HepG2 (cell line): ENCODE data around the gene SPG7. TPM values are rescaled to one million over a fixed set of nuclear protein-coding genes. Genes with fewer than 3 reads are reported as not detected.

Experiments used
- AKAP8 ChIP-seq: sonication (generic); formaldehyde crosslinking; IDR thresholded peaks from 2 replicates; pipeline ENCODE4 v1.5.1; 2020; ENCODE audit warnings: mild to moderate bottlenecking, missing genetic modification reagents
- ARID2 ChIP-seq: sonication (generic); formaldehyde crosslinking; IDR thresholded peaks from 2 replicates; pipeline ENCODE4 v1.8.1; 2022; ENCODE audit warnings: mild to moderate bottlenecking, missing genetic modification reagents, borderline replicate concordance
- ATAD3A ChIP-seq: sonication (generic); formaldehyde crosslinking; IDR thresholded peaks from 2 replicates; pipeline ENCODE4 v1.4.0; 2020; ENCODE audit warnings: missing genetic modification reagents
- GABPA ChIP-seq, 2 experiments: IDR thresholded peaks; 2 replicates each; pipeline ENCODE4 v1.6.1; 2011 to 2016; ENCODE audit warnings: low read depth in 2 of 2, low read length in 1 of 2, missing biosample characterization in 1 of 2, missing genetic modification characterization in 1 of 2
- GATAD1 ChIP-seq: IDR thresholded peaks from 2 replicates; pipeline ENCODE4 v1.6.1; 2016; ENCODE audit warnings: missing genetic modification reagents, missing compliant biosample characterization
- HES4 ChIP-seq: sonication (generic); formaldehyde crosslinking; IDR thresholded peaks from 2 replicates; pipeline ENCODE4 v1.9.0; 2021; ENCODE audit warnings: mild to moderate bottlenecking, missing genetic modification reagents, borderline replicate concordance
- MED1 ChIP-seq: sonication (generic); formaldehyde crosslinking; IDR thresholded peaks from 2 replicates; pipeline ENCODE4 v1.4.0; 2020; ENCODE audit warnings: missing genetic modification reagents
- NRL ChIP-seq: sonication (generic); formaldehyde crosslinking; IDR thresholded peaks from 2 replicates; pipeline ENCODE4 v1.5.0; 2020; ENCODE audit warnings: missing genetic modification reagents, mild to moderate bottlenecking, moderate library complexity, borderline replicate concordance
- ONECUT2 ChIP-seq: sonication (generic); formaldehyde crosslinking; IDR thresholded peaks from 2 replicates; pipeline ENCODE4 v1.4.0; 2020; ENCODE audit warnings: missing genetic modification reagents
- PHF8 ChIP-seq: sonication (generic); formaldehyde crosslinking; IDR thresholded peaks from 2 replicates; pipeline ENCODE4 v1.5.0; 2020; ENCODE audit warnings: missing genetic modification reagents
- POGZ ChIP-seq: sonication (generic); formaldehyde crosslinking; IDR thresholded peaks from 2 replicates; pipeline ENCODE4 v1.4.0; 2020; ENCODE audit warnings: mild to moderate bottlenecking, missing genetic modification reagents
- POLR2G ChIP-seq: fragments of 200-400 bp; formaldehyde crosslinking; IDR thresholded peaks from 2 replicates; pipeline ENCODE4 v1.6.1; 2018; ENCODE audit warnings: mild to moderate bottlenecking, low read depth, low read length, moderate library complexity
- REPIN1 ChIP-seq: sonication (generic); formaldehyde crosslinking; IDR thresholded peaks from 2 replicates; pipeline ENCODE4 v1.8.0; 2022; ENCODE audit warnings: missing genetic modification reagents, low read depth, mild to moderate bottlenecking, borderline replicate concordance
- ZBTB21 ChIP-seq: sonication (generic); formaldehyde crosslinking; IDR thresholded peaks from 2 replicates; pipeline ENCODE4 v1.4.0; 2020; ENCODE audit warnings: missing genetic modification reagents
- ZFY ChIP-seq: sonication (generic); formaldehyde crosslinking; IDR thresholded peaks from 2 replicates; pipeline ENCODE4 v1.4.0; 2020; ENCODE audit warnings: missing genetic modification reagents
- ZNF207 ChIP-seq: fragments of 450-650 bp; IDR thresholded peaks from 2 replicates; pipeline ENCODE4 v1.6.1; 2016; ENCODE audit warnings: antibody characterized with exemption, borderline replicate concordance
- ZNF263 ChIP-seq: sonication (generic); formaldehyde crosslinking; IDR thresholded peaks from 2 replicates; pipeline ENCODE4 v1.4.0; 2020; ENCODE audit warnings: missing genetic modification reagents
- ZNF629 ChIP-seq: sonication (generic); formaldehyde crosslinking; conservative IDR thresholded peaks from 2 replicates; pipeline ENCODE4 v1.5.0; 2020; ENCODE audit warnings: missing genetic modification reagents
- polyA plus RNA-seq, 8 experiments: library from polyadenylated mRNA; depleted of rRNA in 3 of 8; stranded (reverse) in 7 of 8; unstranded in 1 of 8; fragments of >200 nt; fragmentation: Illumina TruSeq in 4 of 8; extraction: Trizol in 4 of 8; gene quantifications; 2 replicates each; pipeline versions ENCODE4 v1.2.1 to v1.2.3, GENCODE V29; 2011 to 2016; ENCODE audit warnings: low read depth in 4 of 8, missing spikeins in 1 of 8, mixed read lengths in 1 of 8; ENCODE audit not compliant: insufficient read depth in 1 of 8
- total RNA-seq, 5 experiments: library from RNA; depleted of rRNA; stranded (reverse); fragments of >200 nt; fragmentation: Illumina TruSeq; extraction: Trizol; gene quantifications; 2 replicates each; pipeline ENCODE4 v1.2.3, GENCODE V29; 2016; ENCODE audit warnings: low read depth in 1 of 5
- TF ChIP-seq, protein P1 (sequence below): sonication (generic); formaldehyde crosslinking; IDR thresholded peaks from 2 replicates; pipeline ENCODE4 v1.5.0; 2020; ENCODE audit warnings: missing genetic modification reagents
- TF ChIP-seq, protein P2 (sequence below): sonication (generic); formaldehyde crosslinking; IDR thresholded peaks from 2 replicates; pipeline ENCODE4 v1.8.0; 2023; ENCODE audit warnings: mild to moderate bottlenecking, missing genetic modification reagents
- TF ChIP-seq, protein P3 (sequence below): sonication (generic); formaldehyde crosslinking; conservative IDR thresholded peaks from 2 replicates; pipeline ENCODE4 v1.4.0; 2020; ENCODE audit warnings: missing genetic modification reagents
- TF ChIP-seq, protein P4 (sequence below), 2 experiments: IDR thresholded peaks; 2 replicates each; pipeline ENCODE4 v1.6.1; 2011 to 2012; ENCODE audit warnings: low read length in 2 of 2, borderline replicate concordance in 1 of 2, low read depth in 1 of 2, mild to moderate bottlenecking in 1 of 2, moderate library complexity in 1 of 2

The SPG7 gene
- total and polyA plus RNA-seq, 2 of the 13 experiments (the other 11 are each of a cell fraction or from before 2014, with no cell fraction given) = 66.0 to 136 TPM

DNA sequence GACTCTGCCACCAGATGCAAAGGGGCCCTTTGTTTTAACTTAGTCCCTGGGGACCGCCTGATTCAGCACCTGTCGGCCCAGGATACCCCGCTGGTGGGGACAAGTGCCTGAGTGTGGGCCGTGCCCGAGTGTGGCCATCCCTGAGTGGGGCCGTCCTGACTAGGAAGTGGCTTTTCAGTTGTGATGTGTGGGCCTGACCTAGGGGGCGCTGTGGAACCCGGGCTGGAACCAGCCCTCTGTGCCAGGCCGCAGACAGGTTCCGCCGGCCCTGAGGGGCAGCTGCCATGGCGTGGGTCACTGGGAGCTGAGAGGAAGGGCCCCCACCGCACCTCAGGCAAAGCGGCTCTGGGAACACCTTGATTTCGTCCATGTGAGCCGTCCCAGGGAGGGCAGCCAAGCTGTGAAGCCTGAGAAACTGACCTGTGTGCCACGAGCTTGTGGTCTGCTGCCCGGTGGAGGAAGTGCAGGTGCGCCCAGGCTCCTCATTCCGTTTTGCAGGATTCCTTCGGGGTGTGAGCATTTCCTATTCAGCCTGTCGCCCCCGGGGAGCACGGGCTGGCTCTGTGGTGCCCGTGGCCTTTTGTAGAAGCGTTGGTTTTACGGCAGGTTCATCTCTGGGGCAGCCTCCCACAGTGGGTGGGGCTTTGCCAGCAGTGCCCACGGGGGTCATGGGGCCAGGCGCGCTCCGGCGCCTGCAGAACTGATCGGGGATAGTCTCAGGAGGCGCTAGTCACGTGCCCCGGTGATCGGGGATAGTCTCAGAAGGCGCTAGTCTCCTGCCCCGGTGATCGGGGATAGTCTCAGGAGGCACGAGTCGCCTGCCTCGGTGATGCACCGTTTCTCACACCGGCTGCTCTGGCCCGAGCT lies 57.5 kb downstream of the SPG7 start (continued):
- TF ChIP-seq, protein P1, sequence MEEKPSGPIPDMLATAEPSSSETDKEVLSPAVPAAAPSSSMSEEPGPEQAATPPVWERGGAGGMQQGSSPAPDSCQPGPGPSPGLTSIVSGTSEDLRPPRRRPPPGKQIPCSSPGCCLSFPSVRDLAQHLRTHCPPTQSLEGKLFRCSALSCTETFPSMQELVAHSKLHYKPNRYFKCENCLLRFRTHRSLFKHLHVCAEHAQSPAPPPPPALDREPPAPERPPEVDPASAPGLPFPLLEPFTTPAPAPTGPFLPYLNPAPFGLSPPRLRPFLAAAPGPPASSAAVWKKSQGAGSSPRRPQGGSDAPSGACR (CRISPR knock-in tag) = peak; percentile 39; the same call in 1 of the 2 replicates
- TF ChIP-seq HES4 (CRISPR knock-in tag) = peak; percentile 51; the same call in 1 of the 2 replicates
- 0 out of 2 replicates have a peak, but pooled peaks have one; percentile 7 for TF ChIP-seq ONECUT2 (CRISPR knock-in tag)
- TF ChIP-seq GATAD1 (CRISPR knock-in tag) = no peak; the same call in 1 of the 2 replicates
- TF ChIP-seq MED1 = peak; percentile 77
- no peak for TF ChIP-seq POGZ (CRISPR knock-in tag)
- TF ChIP-seq, protein P2, sequence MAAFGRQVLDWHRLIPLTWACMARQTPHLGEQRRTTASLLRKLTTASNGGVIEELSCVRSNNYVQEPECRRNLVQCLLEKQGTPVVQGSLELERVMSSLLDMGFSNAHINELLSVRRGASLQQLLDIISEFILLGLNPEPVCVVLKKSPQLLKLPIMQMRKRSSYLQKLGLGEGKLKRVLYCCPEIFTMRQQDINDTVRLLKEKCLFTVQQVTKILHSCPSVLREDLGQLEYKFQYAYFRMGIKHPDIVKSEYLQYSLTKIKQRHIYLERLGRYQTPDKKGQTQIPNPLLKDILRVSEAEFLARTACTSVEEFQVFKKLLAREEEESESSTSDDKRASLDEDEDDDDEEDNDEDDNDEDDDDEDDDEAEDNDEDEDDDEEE (CRISPR knock-in tag) = no peak
- no peak for TF ChIP-seq ZBTB21
- TF ChIP-seq AKAP8 (CRISPR knock-in tag) = peak; percentile 100
- no peak for TF ChIP-seq ZNF263
- TF ChIP-seq, protein P3, sequence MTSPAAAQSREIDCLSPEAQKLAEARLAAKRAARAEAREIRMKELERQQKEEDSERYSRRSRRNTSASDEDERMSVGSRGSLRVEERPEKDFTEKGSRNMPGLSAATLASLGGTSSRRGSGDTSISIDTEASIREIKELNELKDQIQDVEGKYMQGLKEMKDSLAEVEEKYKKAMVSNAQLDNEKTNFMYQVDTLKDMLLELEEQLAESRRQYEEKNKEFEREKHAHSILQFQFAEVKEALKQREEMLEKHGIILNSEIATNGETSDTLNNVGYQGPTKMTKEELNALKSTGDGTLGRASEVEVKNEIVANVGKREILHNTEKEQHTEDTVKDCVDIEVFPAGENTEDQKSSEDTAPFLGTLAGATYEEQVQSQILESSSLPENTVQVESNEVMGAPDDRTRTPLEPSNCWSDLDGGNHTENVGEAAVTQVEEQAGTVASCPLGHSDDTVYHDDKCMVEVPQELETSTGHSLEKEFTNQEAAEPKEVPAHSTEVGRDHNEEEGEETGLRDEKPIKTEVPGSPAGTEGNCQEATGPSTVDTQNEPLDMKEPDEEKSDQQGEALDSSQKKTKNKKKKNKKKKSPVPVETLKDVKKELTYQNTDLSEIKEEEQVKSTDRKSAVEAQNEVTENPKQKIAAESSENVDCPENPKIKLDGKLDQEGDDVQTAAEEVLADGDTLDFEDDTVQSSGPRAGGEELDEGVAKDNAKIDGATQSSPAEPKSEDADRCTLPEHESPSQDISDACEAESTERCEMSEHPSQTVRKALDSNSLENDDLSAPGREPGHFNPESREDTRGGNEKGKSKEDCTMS (CRISPR knock-in tag) = no peak
- TF ChIP-seq POLR2G = peak; percentile 79
- peak; percentile 39; the same call in 1 of the 2 replicates for TF ChIP-seq ARID2 (CRISPR knock-in tag)
- no peak; the same call in 1 of the 2 replicates for TF ChIP-seq NRL
- peak; percentile 51; the same call in 1 of the 2 replicates for TF ChIP-seq PHF8 (CRISPR knock-in tag)
- TF ChIP-seq ZNF207 = no peak
- no peak; the same call in 1 of the 2 replicates for TF ChIP-seq ZNF629
- no peak for TF ChIP-seq ATAD3A
- TF ChIP-seq GABPA (IDR thresholded peaks at IDR 0.05; ENCODE audit: low read depth, low read length) = no peak
- TF ChIP-seq GABPA (CRISPR knock-in tag; IDR thresholded peaks at IDR 0.05; ENCODE audit: low read depth) = no peak
- TF ChIP-seq, protein P4, sequence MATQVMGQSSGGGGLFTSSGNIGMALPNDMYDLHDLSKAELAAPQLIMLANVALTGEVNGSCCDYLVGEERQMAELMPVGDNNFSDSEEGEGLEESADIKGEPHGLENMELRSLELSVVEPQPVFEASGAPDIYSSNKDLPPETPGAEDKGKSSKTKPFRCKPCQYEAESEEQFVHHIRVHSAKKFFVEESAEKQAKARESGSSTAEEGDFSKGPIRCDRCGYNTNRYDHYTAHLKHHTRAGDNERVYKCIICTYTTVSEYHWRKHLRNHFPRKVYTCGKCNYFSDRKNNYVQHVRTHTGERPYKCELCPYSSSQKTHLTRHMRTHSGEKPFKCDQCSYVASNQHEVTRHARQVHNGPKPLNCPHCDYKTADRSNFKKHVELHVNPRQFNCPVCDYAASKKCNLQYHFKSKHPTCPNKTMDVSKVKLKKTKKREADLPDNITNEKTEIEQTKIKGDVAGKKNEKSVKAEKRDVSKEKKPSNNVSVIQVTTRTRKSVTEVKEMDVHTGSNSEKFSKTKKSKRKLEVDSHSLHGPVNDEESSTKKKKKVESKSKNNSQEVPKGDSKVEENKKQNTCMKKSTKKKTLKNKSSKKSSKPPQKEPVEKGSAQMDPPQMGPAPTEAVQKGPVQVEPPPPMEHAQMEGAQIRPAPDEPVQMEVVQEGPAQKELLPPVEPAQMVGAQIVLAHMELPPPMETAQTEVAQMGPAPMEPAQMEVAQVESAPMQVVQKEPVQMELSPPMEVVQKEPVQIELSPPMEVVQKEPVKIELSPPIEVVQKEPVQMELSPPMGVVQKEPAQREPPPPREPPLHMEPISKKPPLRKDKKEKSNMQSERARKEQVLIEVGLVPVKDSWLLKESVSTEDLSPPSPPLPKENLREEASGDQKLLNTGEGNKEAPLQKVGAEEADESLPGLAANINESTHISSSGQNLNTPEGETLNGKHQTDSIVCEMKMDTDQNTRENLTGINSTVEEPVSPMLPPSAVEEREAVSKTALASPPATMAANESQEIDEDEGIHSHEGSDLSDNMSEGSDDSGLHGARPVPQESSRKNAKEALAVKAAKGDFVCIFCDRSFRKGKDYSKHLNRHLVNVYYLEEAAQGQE (IDR thresholded peaks at IDR 0.05; ENCODE audit: borderline replicate concordance in 1 of 2, low read depth in 1 of 2, low read length in 2 of 2) = no peak
- peak; percentile 83 for TF ChIP-seq REPIN1
- peak; percentile 69 for TF ChIP-seq ZFY (CRISPR knock-in tag)
